NT2/D1 (cell line): ENCODE measurements around the gene INO80.
"Not testable (repeated sequence)": the region's sequence is repeated elsewhere in the genome, so short reads cannot be mapped to it uniquely, and the experiment has no call there.

Experiments used
- DNase-seq: peaks from one replicate; pipeline ENCODE4 v3.0.0-alpha.2; 2011; ENCODE audit warnings: low read depth, low spot score
- H3K27me3 ChIP-seq: 2 replicates; pipeline ENCODE4 v1.6.0; 2011; ENCODE audit warnings: mild to moderate bottlenecking; ENCODE audit not compliant: insufficient read length, insufficient read depth
- H3K36me3 ChIP-seq: 2 replicates; pipeline ENCODE4 v1.6.1; 2011; ENCODE audit warnings: mild to moderate bottlenecking, low read length, mixed read lengths; ENCODE audit not compliant: insufficient read depth, insufficient read length
- H3K4me1 ChIP-seq: 2 replicates; pipeline ENCODE4 v1.5.1; 2011; ENCODE audit not compliant: insufficient read depth, insufficient read length
- H3K4me3 ChIP-seq: 2 replicates; pipeline ENCODE4 v1.5.1; 2011; ENCODE audit warnings: low read depth; ENCODE audit not compliant: insufficient read length
- H3K9ac ChIP-seq: 2 replicates; pipeline ENCODE4 v1.6.0; 2011; ENCODE audit warnings: low read depth; ENCODE audit not compliant: insufficient read length
- H3K9me3 ChIP-seq: 2 replicates; pipeline ENCODE4 v1.5.1; 2011; ENCODE audit warnings: mild to moderate bottlenecking, low read length; ENCODE audit not compliant: insufficient read depth
- SUZ12 ChIP-seq: IDR thresholded peaks from 2 replicates; pipeline ENCODE4 v1.6.1; 2011; ENCODE audit not compliant: insufficient read length, insufficient read depth; ENCODE audit errors: extremely low read depth
- YY1 ChIP-seq: IDR thresholded peaks from 2 replicates; pipeline ENCODE4 v1.6.1; 2011; ENCODE audit not compliant: insufficient read length, insufficient read depth
- ZNF274 ChIP-seq: IDR thresholded peaks from 2 replicates; pipeline ENCODE4 v1.6.1; 2011; ENCODE audit warnings: mild to moderate bottlenecking, low read depth, low read length

Gene INO80

DNA sequence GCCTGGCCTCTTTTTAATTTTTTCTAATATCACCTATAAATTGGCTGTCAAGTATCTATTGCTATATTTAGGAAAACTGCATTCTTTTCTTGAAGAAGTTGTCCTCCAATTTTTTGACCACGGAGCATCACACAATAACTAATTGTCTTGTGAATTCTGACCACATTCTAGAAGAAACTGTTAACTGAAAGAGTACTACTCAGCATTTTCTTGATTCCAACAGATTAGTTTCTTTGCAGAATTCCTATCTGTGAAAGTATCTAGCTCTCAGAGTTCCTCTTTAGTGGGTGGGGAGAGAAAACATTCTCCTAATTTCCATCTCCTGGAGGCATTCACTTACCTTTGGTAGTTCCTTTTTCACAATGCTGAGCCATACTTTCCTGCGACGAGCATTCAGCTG lies 31.1 kb downstream of the INO80 start:
- H3K9ac ChIP-seq = no peak overlapping the region
- DNase-seq = no peak
- no peaks in the 10 kb centered on the region for H3K4me1 ChIP-seq
- no peak for TF ChIP-seq ZNF274
- no peak for TF ChIP-seq SUZ12
- TF ChIP-seq YY1 = no peak
- H3K36me3 ChIP-seq = peaks cover 70% of the 10 kb centered on the region
- no peak overlapping the region for H3K4me3 ChIP-seq
- H3K9me3 ChIP-seq = no peaks in the 10 kb centered on the region
- no peaks in the 10 kb centered on the region for H3K27me3 ChIP-seq

DNA sequence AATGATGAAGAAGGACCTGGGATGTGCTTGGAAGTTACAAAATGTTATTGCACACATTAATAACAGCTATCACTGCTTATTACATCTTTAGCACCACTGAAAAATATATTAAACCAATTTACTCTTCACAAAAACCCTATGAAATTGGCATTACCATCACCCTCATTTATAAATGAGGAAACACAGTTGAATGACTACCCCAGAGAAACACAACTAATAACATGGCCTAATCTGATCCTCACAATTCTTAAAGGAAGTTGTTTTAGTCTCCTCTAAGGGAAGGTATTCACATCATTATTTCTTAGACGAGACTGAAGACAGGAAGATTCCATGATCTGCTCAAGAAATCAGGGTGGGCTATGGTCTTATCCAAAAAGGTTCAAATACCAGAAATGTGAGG lies 35.9 kb downstream of the INO80 start:
- DNase-seq = no peak
- Histone ChIP-seq H3K36me3 (peaks cover 67% of the 10 kb centered on the region), H3K9me3 (no peaks in the 10 kb centered on the region), H3K27me3 (no peaks in the 10 kb centered on the region), H3K9ac (no peak overlapping the region), H3K4me1 (no peaks in the 10 kb centered on the region), H3K4me3 (no peak overlapping the region)
- TF ChIP-seq ZNF274 = no peak
- TF ChIP-seq SUZ12 = no peak
- no peak for TF ChIP-seq YY1

DNA sequence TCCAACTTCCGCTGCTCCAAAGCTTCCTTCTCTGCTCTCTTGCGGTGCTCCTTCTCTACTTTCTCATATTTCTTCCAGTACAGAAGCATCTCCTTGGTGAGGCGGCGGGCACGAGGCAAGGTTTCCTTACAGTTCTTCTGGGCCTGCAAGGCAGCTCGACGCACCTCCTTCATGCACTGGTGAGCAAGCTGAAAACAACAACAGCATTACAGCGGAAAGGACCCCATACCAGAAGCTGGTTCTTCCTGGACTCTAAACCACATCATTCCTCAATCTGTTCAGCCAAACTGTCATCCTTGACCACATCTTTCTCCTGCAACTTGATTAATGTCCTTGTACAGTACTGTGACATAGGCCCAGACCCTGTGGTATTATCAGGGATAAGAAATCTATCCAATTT lies 36.4 kb downstream of the INO80 start:
- H3K9ac ChIP-seq = no peak overlapping the region

GRCh38 chr15:41078879-41079278 lies 37.2 kb downstream of the INO80 start:
- H3K27me3 ChIP-seq, H3K9ac ChIP-seq, DNase-seq, H3K4me1 ChIP-seq, H3K4me3 ChIP-seq, H3K9me3 ChIP-seq: not testable (repeated sequence)
- peaks cover 66% of the 10 kb centered on the region for H3K36me3 ChIP-seq

More for the DNA sequence above, 36.4 kb downstream of the INO80 start:
- Histone ChIP-seq H3K27me3 (no peaks in the 10 kb centered on the region), H3K9me3 (no peaks in the 10 kb centered on the region), H3K4me3 (no peak overlapping the region), H3K4me1 (no peaks in the 10 kb centered on the region), H3K36me3 (peaks cover 67% of the 10 kb centered on the region)
- TF ChIP-seq ZNF274 (no peak), SUZ12 (no peak), YY1 (no peak)
- no peak for DNase-seq

DNA sequence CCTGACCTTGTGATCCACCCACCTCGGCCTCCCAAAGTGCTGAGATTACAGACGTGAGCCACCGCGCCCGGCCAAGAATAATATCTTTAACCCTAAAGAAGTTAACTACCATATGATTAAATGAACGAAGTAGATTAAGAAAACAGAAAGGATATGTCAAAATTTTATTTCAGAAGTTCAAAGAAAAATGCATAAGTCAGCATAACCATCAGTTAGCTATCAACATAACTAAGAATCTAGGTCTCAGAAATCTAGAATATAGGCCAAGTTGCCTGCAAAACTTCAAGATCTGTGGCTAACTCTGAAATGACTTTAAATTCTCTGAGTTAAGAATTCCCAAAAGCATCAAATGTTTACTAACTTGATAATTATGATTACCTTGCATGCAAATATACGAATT lies 38.0 kb downstream of the INO80 start:
- peaks cover 66% of the 10 kb centered on the region for H3K36me3 ChIP-seq
- no peak for DNase-seq
- H3K27me3 ChIP-seq = no peaks in the 10 kb centered on the region
- no peak overlapping the region for H3K9ac ChIP-seq
- TF ChIP-seq SUZ12 (no peak), ZNF274 (no peak)
- H3K4me3 ChIP-seq = no peak overlapping the region
- no peaks in the 10 kb centered on the region for H3K4me1 ChIP-seq
- no peaks in the 10 kb centered on the region for H3K9me3 ChIP-seq

DNA sequence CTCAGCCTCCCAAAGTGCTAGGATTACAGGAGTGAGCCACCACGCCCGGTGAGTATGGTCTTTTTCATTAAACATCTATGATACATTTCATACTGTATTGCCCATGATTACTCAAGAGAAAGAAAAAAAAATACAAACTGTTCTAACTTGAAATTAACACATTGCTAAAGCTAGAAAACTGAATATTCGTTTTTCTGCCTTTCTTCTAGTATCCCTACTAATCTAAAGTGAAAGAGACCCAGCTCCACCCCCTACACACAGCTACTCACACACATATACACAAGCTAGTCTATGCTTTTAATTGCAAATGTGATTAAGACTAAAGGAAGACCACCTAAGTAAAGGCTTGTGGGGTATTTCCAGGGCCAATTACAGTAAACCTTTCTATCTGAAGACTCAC lies 43.1 kb downstream of the INO80 start:
- Histone ChIP-seq H3K4me1 (no peaks in the 10 kb centered on the region), H3K9me3 (no peaks in the 10 kb centered on the region), H3K9ac (no peak overlapping the region), H3K4me3 (no peak overlapping the region), H3K36me3 (peaks cover 61% of the 10 kb centered on the region), H3K27me3 (no peaks in the 10 kb centered on the region)
- no peak for TF ChIP-seq ZNF274
- no peak for TF ChIP-seq YY1
- no peak for TF ChIP-seq SUZ12
- no peak for DNase-seq

GRCh38 chr15:41072013-41072412 lies 44.1 kb downstream of the INO80 start:
- no peak overlapping the region for H3K4me3 ChIP-seq
- no peak overlapping the region for H3K9ac ChIP-seq
- H3K36me3 ChIP-seq = peaks cover 60% of the 10 kb centered on the region
- H3K4me1 ChIP-seq = no peaks in the 10 kb centered on the region
- no peaks in the 10 kb centered on the region for H3K9me3 ChIP-seq
- TF ChIP-seq SUZ12 = no peak
- no peak for TF ChIP-seq YY1
- TF ChIP-seq ZNF274 = no peak
- no peaks in the 10 kb centered on the region for H3K27me3 ChIP-seq
- no peak for DNase-seq

DNA sequence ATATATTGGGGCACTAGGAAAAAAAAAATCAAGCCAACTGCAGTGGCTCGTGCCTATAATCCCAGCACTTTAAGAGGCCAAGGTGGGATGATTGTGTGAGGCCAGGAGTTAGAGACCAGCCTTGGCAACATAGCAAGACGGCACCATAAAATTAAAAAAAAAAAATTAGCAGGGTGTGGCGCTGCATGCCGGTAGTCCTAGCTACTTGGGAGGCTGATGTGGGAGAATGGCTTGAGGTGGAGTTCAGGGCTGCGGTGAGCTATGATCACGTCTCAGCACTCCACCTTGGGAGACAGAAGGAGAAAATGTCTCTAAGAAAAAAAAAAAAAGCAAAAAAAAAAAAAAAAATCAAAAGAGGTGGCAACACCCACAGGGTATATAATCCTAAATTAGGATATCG lies 49.6 kb downstream of the INO80 start:
- no peak for TF ChIP-seq YY1
- TF ChIP-seq SUZ12 = no peak
- no peak for TF ChIP-seq ZNF274
- no peak for DNase-seq
- peaks cover 15% of the 10 kb centered on the region for H3K9me3 ChIP-seq
- H3K4me1 ChIP-seq = no peaks in the 10 kb centered on the region
- no peak overlapping the region for H3K4me3 ChIP-seq
- no peaks in the 10 kb centered on the region for H3K27me3 ChIP-seq
- peaks cover 68% of the 10 kb centered on the region for H3K36me3 ChIP-seq
- H3K9ac ChIP-seq = no peak overlapping the region
